Natural killer cell (primary cell): ENCODE measurements around the gene MTREX. TPM values are rescaled to one million over a fixed set of nuclear protein-coding genes. Genes with fewer than 3 reads are reported as not detected.

Source experiments
- ATAC-seq, 3 donors: fragments of 150-1000 bp in 2 of 3; fragments of 200-7000 bp in 1 of 3; cut with Tn5 transposase; 1 replicate in 1 of 3; 2 replicates in 2 of 3; pipeline ENCODE4 v1.10.0; 2021; ENCODE audit warnings: mild to moderate bottlenecking in 2 of 3, moderate library complexity in 2 of 3
- DNase-seq, 2 donors: peaks; one replicate each; pipeline versions ENCODE4 v3.0.0 to v3.0.0-alpha.2; 2013 to 2021; ENCODE audit warnings: mixed read lengths in 1 of 2
- H3K27ac ChIP-seq: one replicate; pipeline ENCODE4 v1.5.1; 2013; ENCODE audit warnings: mild to moderate bottlenecking, low read length
- H3K27me3 ChIP-seq: one replicate; pipeline ENCODE4 v1.6.1; 2013; ENCODE audit warnings: low read length; ENCODE audit not compliant: control insufficient read depth, insufficient read depth
- H3K36me3 ChIP-seq: one replicate; pipeline ENCODE4 v1.6.1; 2013; ENCODE audit warnings: low read length; ENCODE audit not compliant: control insufficient read depth, insufficient read depth
- H3K4me1 ChIP-seq: one replicate; pipeline ENCODE4 v1.6.1; 2013; ENCODE audit warnings: low read length; ENCODE audit not compliant: control insufficient read depth, insufficient read depth
- H3K4me3 ChIP-seq: one replicate; pipeline ENCODE4 v1.5.1; 2013; ENCODE audit warnings: low read length
- H3K9me3 ChIP-seq: one replicate; pipeline ENCODE4 v1.6.1; 2013; ENCODE audit warnings: low read length; ENCODE audit not compliant: control insufficient read depth, insufficient read depth
- H3K27ac Mint-ChIP-seq, 2 donors: one replicate each; pipeline ENCODE4 v1.8.0; 2022; ENCODE audit warnings: mild to moderate bottlenecking in 2 of 2, mixed read lengths in 2 of 2, moderate library complexity in 1 of 2
- H3K27me3 Mint-ChIP-seq, 2 donors: one replicate each; pipeline ENCODE4 v1.8.0; 2022; ENCODE audit warnings: low read depth in 2 of 2, mixed read lengths in 2 of 2
- H3K36me3 Mint-ChIP-seq: one replicate; pipeline ENCODE4 v1.8.0; 2022; ENCODE audit warnings: mixed read lengths
- H3K4me1 Mint-ChIP-seq, 2 donors: one replicate each; pipeline ENCODE4 v1.8.0; 2022; ENCODE audit warnings: mixed read lengths in 2 of 2
- H3K4me3 Mint-ChIP-seq: one replicate; pipeline ENCODE4 v1.8.0; 2022; ENCODE audit warnings: mild to moderate bottlenecking, moderate library complexity, mixed read lengths
- H3K9me3 Mint-ChIP-seq, 2 donors: one replicate each; pipeline ENCODE4 v1.8.0; 2022; ENCODE audit warnings: mixed read lengths in 2 of 2
- WGBS: methylation state at CpG from one replicate; pipeline ENCODE4 v1.1.7; 2013; ENCODE audit warnings: missing lambda C conversion rate; ENCODE audit not compliant: insufficient coverage; 5-methylcytosine and 5-hydroxymethylcytosine counted together
- intact Hi-C: fragments of 100-400 bp; cut with micrococcal nuclease; formaldehyde crosslinking; loops from one replicate; pipeline ENCODE4 v1.14.2; 2022
- total RNA-seq, 4 donors: library from RNA; stranded (reverse); fragments of 120-200 nt in 1 of 4; gene quantifications; one replicate each; pipeline versions ENCODE4 v1.2.3 to v1.2.4, GENCODE V29; 2013 to 2022
- TF ChIP-seq, protein P1 (sequence below): fragments of 200-600 bp; IDR thresholded peaks from one replicate; pipeline ENCODE4 v1.8.0; 2022; ENCODE audit warnings: antibody characterized with exemption

MTREX gene
- total RNA-seq, 3 donors from 2014 or later (not counting 1 experiment from before 2014, with no cell fraction given) = 64.5 to 82.2 (median 77.6) TPM

DNA sequence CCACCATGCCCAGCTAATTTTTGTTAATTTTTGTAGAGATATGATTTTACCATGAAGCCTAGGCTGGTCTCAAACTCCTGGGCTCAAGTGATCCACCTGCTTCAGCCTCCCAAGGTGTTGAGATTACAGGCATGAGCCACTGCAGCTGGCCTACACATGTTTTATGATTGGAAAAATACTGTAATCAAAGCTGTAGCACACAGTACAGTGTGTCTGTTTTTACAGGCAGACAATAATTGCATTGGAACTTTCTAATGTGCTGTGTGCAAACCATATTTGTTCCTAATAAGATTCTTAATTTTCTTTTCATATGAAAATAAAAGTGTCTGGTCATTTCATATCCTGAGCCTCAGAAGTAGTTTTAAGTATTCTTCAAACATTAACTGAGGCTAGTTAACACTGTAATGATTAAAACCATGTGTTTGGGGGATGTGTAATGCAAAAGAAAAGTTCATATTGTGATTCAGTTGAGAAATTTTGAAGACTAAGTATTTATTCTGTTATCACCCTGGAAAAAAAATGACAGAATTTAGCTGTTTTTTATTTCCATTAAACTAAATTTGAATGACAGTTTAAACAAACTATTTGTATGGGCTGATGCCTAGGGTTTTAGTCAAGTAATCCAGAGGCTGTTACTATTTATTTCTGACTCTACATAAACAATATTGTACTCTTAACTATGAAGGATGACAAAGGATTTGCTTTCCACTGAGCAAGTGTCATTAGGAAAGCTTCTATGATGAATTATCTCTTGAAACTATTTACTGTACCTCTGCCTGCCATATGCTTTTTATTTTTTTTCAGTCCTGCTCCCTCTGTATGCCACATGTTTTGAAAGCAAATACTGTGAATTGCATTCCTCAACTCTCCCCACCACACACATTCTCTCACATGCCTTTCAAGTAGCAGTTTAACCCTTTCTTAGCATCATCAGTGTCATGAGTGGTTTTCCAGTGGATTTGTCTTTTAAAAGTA is 111.5 kb downstream of the MTREX start:
- H3K27ac Mint-ChIP-seq = no peak overlapping the region
- Histone ChIP-seq H3K27me3 (no peaks in the 10 kb centered on the region), H3K36me3 (peaks cover 45% of the 10 kb centered on the region), H3K9me3 (no peaks in the 10 kb centered on the region), H3K4me1 (no peaks in the 10 kb centered on the region), H3K27ac (no peak overlapping the region), H3K4me3 (no peak overlapping the region)
- H3K36me3 Mint-ChIP-seq = peaks cover 22% of the 10 kb centered on the region
- intact Hi-C loops = no loop called here
- no peaks in the 10 kb centered on the region for H3K9me3 Mint-ChIP-seq
- no peaks in the 10 kb centered on the region for H3K27me3 Mint-ChIP-seq
- ATAC-seq (no peak), DNase-seq (no peak)
- peaks cover 6 to 7% of the 10 kb centered on the region in 2 donors for H3K4me1 Mint-ChIP-seq
- no peak overlapping the region for H3K4me3 Mint-ChIP-seq
- TF ChIP-seq, protein P1, sequence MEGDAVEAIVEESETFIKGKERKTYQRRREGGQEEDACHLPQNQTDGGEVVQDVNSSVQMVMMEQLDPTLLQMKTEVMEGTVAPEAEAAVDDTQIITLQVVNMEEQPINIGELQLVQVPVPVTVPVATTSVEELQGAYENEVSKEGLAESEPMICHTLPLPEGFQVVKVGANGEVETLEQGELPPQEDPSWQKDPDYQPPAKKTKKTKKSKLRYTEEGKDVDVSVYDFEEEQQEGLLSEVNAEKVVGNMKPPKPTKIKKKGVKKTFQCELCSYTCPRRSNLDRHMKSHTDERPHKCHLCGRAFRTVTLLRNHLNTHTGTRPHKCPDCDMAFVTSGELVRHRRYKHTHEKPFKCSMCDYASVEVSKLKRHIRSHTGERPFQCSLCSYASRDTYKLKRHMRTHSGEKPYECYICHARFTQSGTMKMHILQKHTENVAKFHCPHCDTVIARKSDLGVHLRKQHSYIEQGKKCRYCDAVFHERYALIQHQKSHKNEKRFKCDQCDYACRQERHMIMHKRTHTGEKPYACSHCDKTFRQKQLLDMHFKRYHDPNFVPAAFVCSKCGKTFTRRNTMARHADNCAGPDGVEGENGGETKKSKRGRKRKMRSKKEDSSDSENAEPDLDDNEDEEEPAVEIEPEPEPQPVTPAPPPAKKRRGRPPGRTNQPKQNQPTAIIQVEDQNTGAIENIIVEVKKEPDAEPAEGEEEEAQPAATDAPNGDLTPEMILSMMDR = no peak

DNA sequence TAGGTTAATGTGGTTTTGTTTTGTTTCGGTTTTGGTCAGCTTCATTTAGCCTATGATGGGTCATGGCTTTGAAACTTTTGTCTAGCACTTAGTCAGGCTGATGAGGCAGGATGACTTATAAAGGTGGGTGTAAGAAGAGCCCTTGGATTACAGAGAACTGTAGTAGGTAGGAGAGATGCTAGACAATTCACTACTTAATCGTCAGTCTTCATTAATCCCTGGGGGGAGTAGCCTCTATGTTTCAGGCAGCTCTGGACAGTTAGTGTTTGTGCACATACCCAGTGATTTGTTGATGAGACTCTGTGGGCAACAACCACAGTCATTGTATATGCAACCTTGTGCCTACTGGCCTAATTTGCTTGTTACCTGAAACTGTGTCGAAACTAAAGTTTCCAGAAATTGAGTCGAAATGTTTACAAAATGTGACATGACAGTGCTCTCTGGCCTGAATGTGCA is 113.3 kb downstream of the MTREX start:
- Histone ChIP-seq H3K4me1 (no peaks in the 10 kb centered on the region), H3K27me3 (no peaks in the 10 kb centered on the region), H3K9me3 (no peaks in the 10 kb centered on the region), H3K36me3 (peaks cover 44% of the 10 kb centered on the region), H3K4me3 (no peak overlapping the region), H3K27ac (no peak overlapping the region)
- peak in 1 of 2 donors; percentile 36 for DNase-seq
- Mint-ChIP-seq H3K9me3 (no peaks in the 10 kb centered on the region), H3K27ac (no peak overlapping the region), H3K27me3 (no peaks in the 10 kb centered on the region), H3K36me3 (peaks cover 15% of the 10 kb centered on the region), H3K4me3 (no peak overlapping the region), H3K4me1 (peaks cover 6 to 7% of the 10 kb centered on the region in 2 donors)
- TF ChIP-seq, protein P1 = no peak
- 49% methylated on average over 4 of the region's 4 CpGs for WGBS
- intact Hi-C loops = no loop called here
- peak in 2 of 3 donors; percentile 69 to 84 for ATAC-seq

DNA sequence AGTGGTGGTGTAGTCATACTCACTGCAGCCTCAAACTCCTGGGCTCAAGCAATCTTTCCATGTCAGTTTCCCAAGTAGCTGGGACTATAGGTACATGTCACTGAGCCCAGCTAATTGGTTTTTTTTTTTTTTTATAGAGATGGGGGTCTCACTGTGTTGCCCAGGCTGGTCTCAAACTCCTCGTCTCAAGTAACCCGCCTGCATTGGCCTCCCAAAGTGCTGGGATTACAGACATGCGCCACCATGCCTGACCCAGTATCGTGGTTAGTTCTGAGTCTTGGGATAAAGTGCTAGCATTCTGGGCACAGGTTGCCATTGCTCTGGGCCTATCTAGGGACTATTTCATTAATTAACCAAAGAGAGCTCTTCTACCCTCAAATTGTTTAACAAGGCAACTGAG is 118.7 kb downstream of the MTREX start:
- Mint-ChIP-seq H3K4me3 (no peak overlapping the region), H3K27me3 (no peaks in the 10 kb centered on the region), H3K27ac (no peak overlapping the region), H3K4me1 (no peaks in the 10 kb centered on the region), H3K36me3 (peaks cover 45% of the 10 kb centered on the region), H3K9me3 (peaks cover 10 to 14% of the 10 kb centered on the region in 2 donors)
- WGBS = 97% methylated on average over 4 of the region's 4 CpGs
- peaks cover 47% of the 10 kb centered on the region for H3K36me3 ChIP-seq
- H3K9me3 ChIP-seq = peaks cover 12% of the 10 kb centered on the region
- H3K4me1 ChIP-seq = no peaks in the 10 kb centered on the region
- no peak overlapping the region for H3K27ac ChIP-seq
- no peaks in the 10 kb centered on the region for H3K27me3 ChIP-seq
- TF ChIP-seq, protein P1 = no peak
- H3K4me3 ChIP-seq = no peak overlapping the region
- intact Hi-C loops = no loop called here
- DNase-seq = no peak
- no peak for ATAC-seq
